Neural progenitor cell (in vitro differentiated cells): ENCODE results near the gene CST3.

Experiments used
- CTCF ChIP-seq: fragments of 200-600 bp; sonication (generic); IDR thresholded peaks from 2 replicates; pipeline ENCODE4 v1.5.1; 2017; ENCODE audit warnings: antibody characterized with exemption, mild to moderate bottlenecking
- EZH2 ChIP-seq: fragments of 200-600 bp; sonication (generic); IDR thresholded peaks from 2 replicates; pipeline ENCODE4 v1.6.1; 2017; ENCODE audit warnings: antibody characterized with exemption, mild to moderate bottlenecking, moderate library complexity

GRCh38 chr20:23667666-23668065, 29.9 kb upstream of the CST3 start:
- TF ChIP-seq EZH2 = no peak
- no peak for TF ChIP-seq CTCF
